T-helper 1 cell treated with Interleukin-12 subunit alpha and Interleukin-12 subunit beta and Interleukin-4 antibody, amounts not matched to agents 30 ng/mL and 1 ng/mL, for 36 hours (primary cell): ENCODE measurements around the gene TPD52L2. TPM values are rescaled to one million over a fixed set of nuclear protein-coding genes. Genes with fewer than 3 reads are reported as not detected.
"Not testable (repeated sequence)": the region's sequence is repeated elsewhere in the genome, so short reads cannot be mapped to it uniquely, and the experiment has no call there.

Experiments used
- intact Hi-C: fragments of 100-400 bp; cut with micrococcal nuclease; formaldehyde crosslinking; loops from one replicate; pipeline ENCODE4 v1.15.1; 2024
- total RNA-seq: library from RNA; stranded (reverse); gene quantifications from 2 replicates; pipeline ENCODE4 v1.2.3, GENCODE V29; 2022

TPD52L2 gene
- total RNA-seq, 1 donor from 2014 or later: 53.9 TPM

DNA sequence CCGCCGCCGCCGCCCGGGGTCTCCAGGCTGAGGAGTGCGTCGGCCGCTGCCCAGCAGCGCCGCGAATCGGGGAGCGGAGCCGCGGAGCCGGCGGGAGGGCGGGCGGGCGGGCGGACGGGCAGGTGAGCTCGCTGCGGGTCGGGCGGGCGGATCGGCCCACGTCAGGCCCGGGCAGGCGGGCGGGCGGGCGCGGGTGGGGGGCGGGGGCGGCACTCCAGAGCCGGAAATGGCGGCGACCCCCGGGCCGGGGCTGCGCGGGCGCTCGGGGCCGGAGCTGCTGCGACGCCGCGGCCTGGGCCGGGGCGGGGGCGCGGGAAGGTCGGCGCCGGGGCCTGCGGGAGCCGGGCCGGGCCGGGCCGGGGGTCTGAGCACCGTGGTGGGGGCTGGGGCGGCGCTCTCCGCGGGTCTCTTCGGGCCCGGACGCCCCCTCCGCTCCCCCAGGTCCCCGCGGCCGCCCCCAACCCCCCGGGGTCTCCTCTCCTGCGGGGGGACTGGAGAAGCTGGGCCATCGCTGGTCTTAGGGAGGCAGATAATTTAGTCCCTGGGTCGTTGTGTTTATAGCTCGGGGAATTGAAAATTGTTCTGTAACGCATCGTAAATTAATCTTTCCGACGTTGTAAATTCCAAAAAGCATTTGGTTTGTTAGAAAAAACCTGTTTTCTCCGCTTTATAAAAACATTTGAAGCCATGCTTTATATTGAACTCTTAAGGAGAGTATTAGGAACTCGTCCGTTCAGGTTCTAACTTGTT, 30.3 kb downstream of the TPD52L2 start:
- intact Hi-C loops: loop anchor here (2.0 kb wide), 4 partner anchors 65 to 269 kb away; partner anchors contain the start of genes GMEB2, PRPF6, TCEA2 and ZBTB46

DNA sequence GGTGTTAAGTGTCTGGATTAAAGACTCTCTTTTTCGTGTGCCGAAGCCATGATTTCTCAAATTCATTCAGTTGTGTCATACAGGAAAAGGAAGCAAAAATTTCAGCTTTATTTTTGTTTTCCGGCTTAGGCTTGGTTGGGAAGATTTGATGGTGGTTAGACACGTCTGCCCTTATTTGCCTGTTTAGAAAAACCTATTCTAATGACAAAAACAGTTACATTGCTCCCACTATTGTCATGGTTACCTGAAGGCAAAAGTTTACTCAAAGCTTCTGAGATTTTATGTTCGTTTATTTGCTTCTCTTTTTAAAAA, 30.8 kb downstream of the TPD52L2 start:
- intact Hi-C loops: loop anchor here (1.0 to 2.0 kb wide), 6 partner anchors 31 to 269 kb away; partner anchors contain the start of genes GMEB2, PRPF6, TCEA2 and TPD52L2

DNA sequence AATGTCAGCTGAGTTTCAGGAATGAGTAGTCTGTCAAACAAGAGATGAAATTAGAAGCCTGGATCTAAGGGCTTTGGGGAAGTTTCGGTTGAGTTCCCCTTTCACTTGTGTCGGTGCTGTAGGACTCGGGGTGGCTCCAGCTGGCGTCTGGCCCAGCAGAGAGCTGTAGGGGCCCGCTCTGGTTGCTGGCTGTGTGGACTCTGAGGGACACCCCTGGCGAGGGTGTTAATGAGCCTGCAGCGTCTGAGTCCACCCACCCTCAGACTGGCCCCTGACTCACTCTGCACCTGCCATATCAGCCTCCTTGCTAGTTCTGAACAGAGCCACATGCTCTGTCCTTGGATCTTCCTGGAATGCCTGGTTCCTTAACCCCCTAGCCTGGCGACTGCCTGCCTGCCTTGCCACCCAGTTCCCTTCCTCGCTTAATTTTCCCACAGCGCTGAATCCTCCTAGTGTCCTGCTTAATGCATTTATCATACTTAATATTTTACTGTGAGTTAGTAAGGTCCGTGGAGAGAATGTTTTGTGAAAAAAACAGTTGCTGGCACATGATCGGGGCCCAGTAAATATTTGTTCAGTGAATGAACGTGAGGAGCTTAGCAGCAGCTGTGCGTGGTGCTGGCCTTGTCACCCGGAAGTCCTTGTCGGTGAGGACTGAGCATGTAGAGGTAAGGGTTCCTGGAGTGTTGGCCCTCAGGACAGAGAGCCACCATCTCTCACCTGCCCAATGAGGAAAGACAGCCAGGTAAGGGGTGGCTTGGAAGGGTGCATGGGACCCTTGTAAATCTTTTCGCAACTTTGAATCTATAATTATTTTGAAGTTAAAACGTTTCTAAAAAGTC, 31.4 kb downstream of the TPD52L2 start:
- intact Hi-C loops: loop anchor here (1.0 kb wide), 2 partner anchors 31 to 45 kb away; partner anchors contain the start of gene TPD52L2

DNA sequence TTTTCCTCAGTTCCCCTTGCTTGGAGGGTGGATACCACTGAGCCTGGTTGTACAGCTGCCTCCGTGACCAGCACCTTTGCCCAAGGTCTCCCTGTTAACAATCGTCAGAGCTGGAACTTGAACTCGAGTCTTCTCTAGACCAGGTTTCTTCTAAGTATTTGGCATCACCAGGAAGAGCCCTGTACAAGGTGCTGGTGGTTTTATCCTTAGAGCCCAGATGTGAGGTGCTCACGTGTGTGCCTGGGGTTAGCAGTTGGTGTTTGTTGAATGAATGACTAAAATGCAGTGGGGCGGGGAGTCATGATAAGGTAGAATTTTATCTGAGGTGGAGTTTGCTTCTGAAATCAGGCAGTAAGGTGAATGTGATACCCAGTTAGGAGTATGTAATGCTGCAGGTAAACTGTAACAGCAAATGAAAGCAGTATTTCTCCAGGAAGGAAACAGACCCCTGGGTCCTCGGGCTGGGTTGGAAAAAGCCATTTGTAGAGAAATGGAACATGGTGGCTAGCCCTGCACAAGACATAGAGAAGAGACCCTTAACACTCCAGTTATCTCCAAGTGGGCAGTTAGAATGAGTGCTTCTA, 33.0 kb downstream of the TPD52L2 start:
- intact Hi-C loops: no loop called here

DNA sequence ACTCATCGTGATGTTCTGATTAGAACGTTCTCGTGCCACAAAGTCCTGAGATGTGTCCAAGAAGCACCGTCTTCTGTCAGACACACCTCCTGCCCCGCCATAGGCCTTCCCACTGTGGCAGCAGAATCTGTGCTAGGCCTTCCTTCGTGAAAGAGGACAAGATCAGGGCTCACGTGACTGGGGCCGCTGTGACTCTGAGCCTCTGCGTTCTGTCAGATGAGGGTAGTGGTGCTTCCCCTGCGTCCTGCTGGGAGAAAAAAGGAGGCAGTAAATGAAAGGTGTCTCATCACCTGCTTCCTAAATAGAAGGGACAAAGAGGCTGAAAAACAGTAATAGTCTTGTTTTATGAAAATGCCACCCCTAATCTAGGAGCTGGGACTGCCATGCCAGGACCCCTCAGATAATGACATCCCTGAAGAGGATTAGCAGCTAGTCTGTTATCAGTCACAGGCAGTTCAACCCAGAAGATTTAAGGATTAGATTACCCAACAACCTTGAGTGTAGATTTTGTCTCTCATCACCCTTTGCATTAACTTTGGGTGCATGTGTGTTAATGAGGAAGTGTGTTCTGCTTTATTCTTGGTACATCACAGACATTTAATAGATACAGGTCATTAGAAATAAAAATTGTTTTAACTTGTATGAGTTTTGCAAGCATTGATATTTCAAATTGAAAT, 34.0 kb downstream of the TPD52L2 start:
- intact Hi-C loops: no loop called here

DNA sequence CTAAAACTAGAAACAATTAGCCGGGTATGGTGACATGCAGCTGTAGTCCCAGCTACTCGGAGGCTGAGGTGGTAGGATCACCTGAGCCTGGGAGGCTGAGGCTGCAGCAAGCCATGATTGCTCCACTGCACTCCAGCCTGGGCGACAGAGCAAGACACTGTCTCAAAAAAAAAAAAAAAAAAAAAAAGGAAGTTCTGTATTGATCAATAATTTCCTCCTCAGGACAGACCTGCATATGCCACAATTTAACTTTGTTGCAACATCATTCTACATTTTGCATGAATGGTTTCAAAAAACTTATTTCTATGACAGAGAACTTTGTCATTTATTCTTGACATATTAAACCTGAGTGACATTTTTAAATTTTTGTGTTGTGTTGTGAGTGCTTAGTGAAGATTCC, 35.3 kb downstream of the TPD52L2 start:
- intact Hi-C loops: no loop called here

DNA sequence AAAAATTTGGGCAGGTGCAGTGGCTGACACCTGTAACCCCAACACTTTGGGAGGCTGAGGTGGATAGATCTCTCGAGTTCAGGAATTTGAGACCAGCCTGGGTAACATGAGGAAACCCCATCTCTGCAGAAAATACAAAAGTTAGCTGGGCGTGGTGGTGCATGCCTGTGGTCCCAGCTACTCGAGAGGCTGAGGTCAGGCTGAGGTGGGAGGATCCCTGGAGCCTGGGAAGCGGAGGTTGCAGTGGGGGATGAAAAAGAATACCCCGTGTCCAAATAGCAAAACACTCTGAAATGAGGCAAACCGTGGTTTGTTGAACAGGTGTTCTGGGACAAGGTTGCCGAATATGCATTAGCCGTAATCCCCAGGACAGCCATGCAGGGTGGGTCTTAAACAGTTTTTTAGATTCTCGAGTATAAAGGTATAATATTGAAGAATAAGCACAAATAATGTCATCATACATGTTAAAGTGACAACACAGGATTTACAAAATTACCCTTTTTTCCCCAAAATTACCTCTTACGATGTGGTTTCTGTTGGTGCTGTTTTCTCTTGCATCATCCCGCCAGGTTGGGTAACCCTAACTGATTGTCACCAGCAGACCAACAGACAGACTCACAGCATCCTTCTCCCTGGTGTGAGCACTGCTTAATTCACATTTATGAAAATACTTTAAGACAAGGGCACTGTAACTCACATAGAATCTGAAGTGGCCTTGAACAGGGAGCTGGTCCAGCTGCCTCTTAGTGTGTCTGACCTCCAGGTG, 38.9 kb downstream of the TPD52L2 start:
- intact Hi-C loops: loop anchor here (2.0 kb wide), 1 partner anchor 37 kb away; no protein-coding TSS in a partner anchor

DNA sequence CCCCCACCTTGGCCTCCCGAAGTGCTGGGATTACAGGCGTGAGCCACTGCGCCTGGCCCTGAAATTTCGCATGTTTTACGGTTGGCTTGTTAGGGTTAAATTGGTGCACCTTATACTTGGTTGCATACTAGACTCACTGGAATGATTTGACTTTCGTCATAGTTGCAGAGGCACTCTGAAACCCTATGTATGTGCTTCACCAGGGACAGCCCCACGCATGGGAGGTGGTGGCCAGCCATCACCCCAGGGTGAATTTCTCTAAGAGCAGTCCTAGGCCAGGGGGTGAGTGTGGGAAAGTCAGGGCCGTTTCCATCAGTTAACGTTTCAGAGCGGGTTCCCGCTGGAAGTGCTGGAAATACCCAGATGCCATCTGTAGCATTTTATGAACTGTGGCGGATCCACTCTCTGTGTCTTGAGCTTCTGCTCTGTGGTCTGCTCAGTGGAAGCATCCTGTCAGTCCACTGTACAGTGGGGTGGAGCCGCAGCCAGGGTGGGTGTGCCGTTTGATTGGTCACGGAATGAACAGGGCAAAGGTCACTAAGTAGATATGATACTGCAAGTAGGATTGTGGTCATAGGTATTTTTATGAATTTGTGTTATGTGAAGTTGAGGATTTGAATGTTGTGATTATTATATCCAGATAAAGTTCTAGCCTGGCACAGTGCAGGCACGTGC, 43.1 kb downstream of the TPD52L2 start:
- intact Hi-C loops: loop anchor here (2.0 kb wide), 1 partner anchor 73 kb away; the partner anchor contains the start of gene PRPF6

DNA sequence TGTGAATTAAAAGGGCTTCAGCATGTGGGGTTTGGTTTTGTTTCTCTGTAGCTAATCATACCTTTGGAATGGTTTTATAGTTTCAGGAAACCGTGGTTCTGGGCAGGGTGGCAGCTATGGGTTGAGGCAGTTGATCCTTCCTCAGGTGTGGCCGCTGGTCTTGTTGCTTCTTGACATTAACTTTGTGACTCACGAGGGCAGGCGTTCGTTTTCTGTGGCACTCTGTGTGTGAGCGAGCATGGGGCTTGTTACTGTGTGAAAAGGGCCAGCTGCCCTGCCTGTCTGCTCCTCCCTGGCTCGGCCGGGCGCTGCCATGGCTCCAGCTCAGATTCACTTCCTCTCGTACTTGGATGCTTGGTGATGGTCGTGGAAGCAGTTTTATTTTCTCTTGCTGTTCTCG, 46.1 kb downstream of the TPD52L2 start:
- intact Hi-C loops: no loop called here

DNA sequence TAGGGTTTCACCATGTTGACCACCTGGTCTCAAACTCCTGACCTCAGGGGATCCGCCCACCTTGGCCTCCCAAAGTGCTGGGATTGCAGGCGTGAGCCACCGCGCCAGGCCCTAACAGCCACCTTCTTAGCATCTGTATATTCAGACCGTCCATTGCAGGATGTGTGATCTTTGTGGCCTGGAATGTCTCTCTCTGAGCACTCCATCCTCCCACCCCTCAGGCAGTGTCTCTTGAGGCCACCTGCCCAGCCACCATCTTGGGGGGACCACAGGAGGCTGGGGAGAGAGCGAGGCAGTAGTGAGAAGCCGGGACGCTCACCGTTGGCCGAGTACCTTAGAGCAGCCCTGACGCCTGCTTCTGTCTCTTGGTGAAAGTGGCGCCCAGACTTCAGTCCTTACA, 48.7 kb downstream of the TPD52L2 start:
- intact Hi-C loops: no loop called here

DNA sequence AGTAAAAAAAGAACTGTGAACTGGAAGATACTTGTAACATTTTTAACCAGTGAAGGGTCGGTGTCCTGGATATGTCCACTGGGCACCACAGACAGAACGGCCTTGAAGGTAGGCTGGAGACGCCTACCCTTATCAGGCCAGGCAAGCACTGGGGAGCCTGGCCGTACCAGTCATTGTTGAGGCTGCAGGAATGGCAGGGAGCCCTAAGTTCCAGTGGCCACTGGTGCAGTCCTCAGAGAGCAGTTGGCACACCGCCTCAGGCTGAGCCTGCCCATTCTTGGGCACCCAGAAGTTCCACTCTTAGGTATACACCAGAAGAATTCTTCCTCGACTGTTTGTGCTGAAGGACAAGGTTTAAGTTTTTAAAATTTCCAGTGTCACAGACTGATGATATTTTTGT, 50.4 kb downstream of the TPD52L2 start:
- intact Hi-C loops: no loop called here

DNA sequence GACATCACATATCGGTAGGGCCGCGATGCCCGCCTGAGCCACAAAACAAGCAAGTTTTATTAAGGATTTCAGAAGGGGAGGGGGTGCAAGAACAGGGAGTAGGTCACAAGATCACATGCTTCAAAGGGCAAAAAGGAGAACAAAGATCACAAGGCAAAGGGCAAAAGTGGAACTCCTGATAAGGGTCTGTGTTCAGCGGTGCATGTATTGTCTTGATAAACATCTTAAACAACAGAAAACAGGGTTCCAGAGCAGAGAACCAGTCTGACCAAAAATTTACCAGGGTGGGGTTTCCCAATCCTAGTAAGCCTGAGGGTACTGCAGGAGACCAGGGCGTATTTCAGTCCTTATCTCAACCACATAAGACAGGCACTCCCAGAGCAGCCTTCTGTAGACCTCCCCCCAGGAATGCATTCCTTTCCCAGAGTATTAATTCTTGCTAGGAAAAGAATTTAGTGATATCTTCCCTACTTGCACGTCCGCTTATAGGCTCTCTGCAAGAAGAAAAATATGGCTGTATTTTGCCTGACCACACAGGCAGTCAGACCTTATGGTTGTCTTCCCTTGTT, 51.4 kb downstream of the TPD52L2 start:
- intact Hi-C loops: not testable (repeated sequence)

DNA sequence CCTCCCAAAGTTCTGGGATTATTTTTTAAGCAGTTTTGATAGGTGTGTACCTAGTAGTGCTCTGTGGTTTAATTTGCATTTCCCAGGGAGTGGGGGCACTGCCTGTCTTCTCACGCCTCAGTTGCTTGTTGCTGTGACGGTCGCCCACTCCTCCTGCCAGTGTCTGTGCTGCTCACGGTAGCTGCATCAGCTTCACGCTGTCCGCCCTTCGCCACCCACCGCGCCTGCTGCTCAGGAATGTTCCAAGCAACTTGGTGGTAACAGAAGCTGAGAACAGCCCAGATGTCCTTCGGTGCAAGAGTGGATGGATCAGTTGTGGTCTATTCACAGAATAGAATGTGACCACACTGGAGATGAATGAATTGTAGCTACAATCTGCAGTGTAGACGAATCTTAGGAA, 52.7 kb downstream of the TPD52L2 start:
- intact Hi-C loops: no loop called here

DNA sequence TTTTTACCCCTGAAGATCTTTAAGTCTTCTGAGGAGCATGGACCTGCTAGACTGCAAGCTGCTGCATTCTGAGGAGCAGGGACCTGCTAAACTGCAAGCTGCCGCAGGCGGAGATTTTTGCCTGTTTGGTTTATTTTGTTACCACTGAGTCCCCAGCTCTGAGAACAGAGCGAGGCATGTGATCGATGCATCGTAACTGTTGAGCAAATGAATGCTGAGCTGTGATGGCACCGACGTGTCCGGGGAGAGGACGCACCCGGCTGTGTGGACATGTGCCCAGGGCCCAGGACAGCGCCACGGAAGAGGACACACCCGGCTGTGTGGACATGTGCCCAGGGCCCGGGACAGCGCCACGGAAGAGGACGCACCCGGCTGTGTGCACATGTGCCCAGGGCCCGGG, 54.1 kb downstream of the TPD52L2 start:
- intact Hi-C loops: no loop called here

DNA sequence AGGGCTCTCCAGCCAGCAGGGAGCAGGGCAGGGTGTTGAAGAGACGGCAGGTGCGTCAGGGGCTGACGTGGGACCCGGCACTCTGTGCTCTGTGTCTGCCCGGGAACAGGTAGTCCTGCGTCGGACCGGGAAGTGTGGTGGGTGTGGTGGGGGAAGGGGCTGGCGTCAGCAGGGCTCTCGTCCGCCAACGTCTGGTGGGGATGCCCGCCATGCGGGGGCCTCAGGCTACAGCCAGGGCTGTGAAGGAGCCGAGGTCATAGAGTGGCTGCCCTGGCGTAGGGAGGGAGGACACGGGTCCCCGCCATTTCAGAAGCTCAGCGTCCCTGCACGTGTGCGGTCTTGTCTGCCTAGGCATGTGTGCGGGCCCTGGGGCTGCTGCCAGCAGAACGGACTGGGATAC, 55.2 kb downstream of the TPD52L2 start:
- intact Hi-C loops: no loop called here

DNA sequence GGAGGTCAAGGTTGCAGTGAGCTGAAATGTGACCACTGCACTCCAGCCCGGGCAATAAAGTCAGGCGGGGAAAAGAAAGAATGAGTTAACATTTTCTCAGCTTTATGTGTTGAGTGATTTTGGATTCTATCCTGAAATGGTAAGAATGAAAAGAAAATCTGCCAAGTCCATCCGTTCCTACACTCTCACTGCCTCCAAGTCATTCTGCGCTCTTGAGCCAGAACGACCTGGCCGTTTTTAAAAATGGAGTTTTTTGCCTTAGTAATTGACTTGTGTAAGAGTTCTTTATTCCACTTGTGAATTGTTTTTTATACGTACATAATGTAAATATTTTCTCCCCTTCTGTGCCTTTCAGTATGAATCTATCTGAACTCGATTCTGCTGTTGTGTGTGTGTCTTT, 58.6 kb downstream of the TPD52L2 start:
- intact Hi-C loops: no loop called here

DNA sequence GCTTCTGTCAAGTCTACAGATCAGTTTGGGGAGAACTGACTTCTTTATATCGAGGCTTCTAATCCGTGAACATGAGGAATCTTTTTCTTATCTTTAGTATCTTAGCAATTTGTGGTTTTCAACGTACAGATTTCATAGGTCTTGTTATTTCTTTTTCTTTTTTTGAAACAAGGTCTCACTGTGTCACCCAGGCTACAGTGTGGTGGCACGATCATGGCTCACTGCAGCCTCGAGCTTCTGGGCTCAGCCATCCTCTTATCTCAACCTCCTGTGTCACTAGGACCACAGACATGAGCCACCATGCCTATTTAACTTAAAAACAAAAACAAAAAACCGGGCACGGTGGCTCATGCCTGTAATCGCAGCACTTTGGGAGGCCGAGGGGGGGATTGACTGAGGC, 59.2 kb downstream of the TPD52L2 start:
- intact Hi-C loops: no loop called here

DNA sequence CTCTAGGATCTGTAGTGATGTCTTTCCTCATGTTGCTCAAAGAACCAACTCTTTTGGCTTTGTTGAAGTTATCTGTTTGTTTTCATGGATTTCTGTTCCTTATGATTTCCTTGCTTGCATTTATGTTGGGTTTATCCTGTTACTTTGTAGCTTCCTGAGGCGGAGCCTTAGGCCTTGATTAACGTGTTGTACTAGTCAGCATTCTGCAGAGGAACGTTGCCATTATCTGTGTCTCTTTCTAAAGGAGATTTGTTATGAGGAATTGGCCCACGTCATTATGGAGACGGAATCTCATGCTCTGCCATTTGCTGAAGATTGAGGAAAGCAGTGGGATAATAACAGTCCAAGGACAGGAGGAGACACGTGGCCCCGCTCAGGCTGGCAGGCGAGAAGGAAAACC, 61.2 kb downstream of the TPD52L2 start:
- intact Hi-C loops: no loop called here

DNA sequence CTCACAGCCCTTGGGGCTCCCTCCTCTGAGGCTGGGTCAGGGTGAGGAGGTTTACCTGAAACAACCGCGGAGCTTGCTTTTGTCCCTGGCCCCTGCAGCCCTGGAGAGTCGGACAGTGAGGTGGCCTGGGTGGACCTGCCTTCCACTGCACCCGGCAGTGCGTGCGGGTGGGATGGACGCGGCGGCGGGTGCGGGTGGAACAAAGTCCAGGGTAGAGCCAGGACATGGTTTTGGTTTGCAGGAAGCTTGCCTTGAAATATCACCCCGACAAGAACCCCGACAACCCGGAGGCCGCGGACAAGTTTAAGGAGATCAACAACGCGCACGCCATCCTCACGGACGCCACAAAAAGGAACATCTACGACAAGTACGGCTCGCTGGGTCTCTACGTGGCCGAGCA, 64.0 kb downstream of the TPD52L2 start:
- intact Hi-C loops: no loop called here

DNA sequence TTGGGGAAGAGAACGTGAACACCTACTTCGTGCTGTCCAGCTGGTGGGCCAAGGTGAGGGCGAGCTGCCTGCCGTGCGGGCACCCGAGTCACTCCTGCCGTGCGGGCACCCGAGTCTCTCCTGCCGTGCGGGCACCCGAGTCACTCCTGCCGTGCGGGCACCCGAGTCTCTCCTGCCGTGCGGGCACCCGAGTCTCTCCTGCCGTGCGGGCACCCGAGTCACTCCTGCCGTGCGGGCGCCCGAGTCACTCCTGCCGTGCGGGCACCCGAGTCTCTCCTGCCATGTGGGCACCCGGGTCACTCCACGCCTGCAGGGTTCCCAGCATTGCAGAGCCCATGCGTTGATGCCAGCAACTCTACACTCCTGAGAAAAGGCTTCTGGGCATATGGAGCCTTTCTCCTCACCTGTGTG, 64.4 kb downstream of the TPD52L2 start:
- intact Hi-C loops: not testable (repeated sequence)
